Kidney (tissue), 14 donors: ENCODE data around the gene ESRRA. TPM values are rescaled to one million over a fixed set of nuclear protein-coding genes. Genes with fewer than 3 reads are reported as not detected.

Experiments
- DNase-seq, 5 donors: peaks; one replicate each; pipeline ENCODE4 v3.0.0-alpha.2; 2013 to 2020
- FAIRE-seq: peaks from 2 replicates; lab custom pipeline; 2012; peaks lifted over from hg19 to GRCh38; lab: Jason Lieb, UNC
- H3K27ac ChIP-seq, 2 donors: one replicate each; pipeline ENCODE4 v1.7.0; 2013; ENCODE audit warnings: low read depth in 2 of 2, low read length in 2 of 2, inconsistent platforms in 1 of 2
- H3K27me3 ChIP-seq: one replicate; pipeline ENCODE4 v1.7.1; 2013; ENCODE audit warnings: low read length, inconsistent platforms; ENCODE audit not compliant: control insufficient read depth, insufficient read depth
- H3K36me3 ChIP-seq, 3 donors: one replicate each; pipeline versions ENCODE4 v1.7.0 to v1.7.1; 2013; ENCODE audit warnings: low read length in 3 of 3, control low read depth in 1 of 3, inconsistent platforms in 1 of 3; ENCODE audit not compliant: insufficient read depth in 3 of 3, control insufficient read depth in 2 of 3
- H3K4me1 ChIP-seq, 3 donors: one replicate each; pipeline versions ENCODE4 v1.7.0 to v1.7.1; 2013; ENCODE audit warnings: low read length in 3 of 3, inconsistent platforms in 1 of 3, low read depth in 1 of 3; ENCODE audit not compliant: control insufficient read depth in 2 of 3, insufficient read depth in 2 of 3
- H3K4me3 ChIP-seq, 3 donors: one replicate each; pipeline versions ENCODE4 v1.7.0 to v1.8.1; 2013; ENCODE audit warnings: low read length in 3 of 3, control low read depth in 1 of 3, inconsistent platforms in 1 of 3
- H3K9ac ChIP-seq, 3 donors: one replicate each; pipeline versions ENCODE4 v1.7.0 to v1.7.1; 2013; ENCODE audit warnings: low read length in 3 of 3, control low read depth in 1 of 3, inconsistent platforms in 1 of 3
- H3K9me3 ChIP-seq, 3 donors: one replicate each; pipeline versions ENCODE4 v1.7.0 to v1.7.1; 2013; ENCODE audit warnings: low read length in 3 of 3, control low read depth in 1 of 3, inconsistent platforms in 1 of 3; ENCODE audit not compliant: control insufficient read depth in 2 of 3, insufficient read depth in 1 of 3
- intact Hi-C: fragments of 100-400 bp; cut with DNase I; formaldehyde crosslinking; loops from one replicate; pipeline ENCODE4 v1.11.1; 2022
- polyA plus RNA-seq: library from polyadenylated mRNA; stranded (reverse); fragments of 350-450 nt; fragmentation: Illumina TruSeq; extraction: RNeasy Lipid Tissue Mini Kit (QIAGEN cat#74804); gene quantifications from one replicate; pipeline ENCODE4 v1.2.3, GENCODE V29; 2014; ENCODE audit warnings: low read depth, low replicate concordance; ENCODE audit not compliant: insufficient read depth
- total RNA-seq: library from RNA; stranded (reverse); fragmentation: NEBNext Ultra II Directional; extraction: Animal tissue kit (Norgen Biotek cat#: 25700); gene quantifications from one replicate; pipeline ENCODE4 v1.2.1, GENCODE V29; 2021
- TF ChIP-seq, protein P1 (sequence below): IDR thresholded peaks from 3 replicates; pipeline ENCODE4 v1.5.1; 2012; ENCODE audit warnings: mild to moderate bottlenecking, moderate library complexity, borderline replicate concordance; ENCODE audit not compliant: insufficient read depth; ENCODE audit errors: extremely low read depth
- donor health status: control.
- donor health status: control.
- donor health status: control.
- donor health status: control.
- donor health status: control.
- donor health status: DM: yes; HTN: yes; CAD: no.
- donor health status: Normal renal cell carcinoma (clear cell type).

The ESRRA gene
- total and polyA plus RNA-seq, 2 donors from 2014 or later, result 59.7 to 117 TPM

DNA sequence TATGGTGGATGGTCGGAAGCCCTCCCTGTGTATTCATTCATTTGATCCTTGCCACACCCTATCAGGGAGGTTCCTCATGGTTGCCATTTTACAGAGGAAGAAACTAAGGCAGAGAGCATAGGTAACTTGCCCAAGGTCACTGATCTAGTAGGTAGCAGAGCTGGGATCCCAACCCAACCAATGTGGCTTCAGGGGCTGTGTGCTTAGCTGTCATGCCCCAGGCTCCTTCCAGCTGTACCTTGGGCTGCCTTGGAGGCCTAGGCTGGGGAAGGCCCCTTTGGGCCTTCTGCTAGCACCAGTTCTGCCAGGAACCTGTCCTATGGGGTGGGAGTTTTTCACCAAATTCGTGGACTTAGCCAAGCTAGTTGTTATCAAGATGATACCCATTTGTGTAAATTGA, 29.5 kb upstream of the ESRRA start:
- Histone ChIP-seq H3K9ac (no peak overlapping the region), H3K27ac (no peak overlapping the region), H3K4me3 (no peak overlapping the region), H3K4me1 (peaks cover 0 to 4% (median 0%) of the 10 kb centered on the region in 3 donors), H3K36me3 (peaks cover 0 to 4% (median 2%) of the 10 kb centered on the region in 3 donors), H3K9me3 (no peaks in the 10 kb centered on the region), H3K27me3 (no peaks in the 10 kb centered on the region)
- intact Hi-C loops, result no loop called here
- DNase-seq, result no peak
- no peak for FAIRE-seq
- TF ChIP-seq, protein P1, sequence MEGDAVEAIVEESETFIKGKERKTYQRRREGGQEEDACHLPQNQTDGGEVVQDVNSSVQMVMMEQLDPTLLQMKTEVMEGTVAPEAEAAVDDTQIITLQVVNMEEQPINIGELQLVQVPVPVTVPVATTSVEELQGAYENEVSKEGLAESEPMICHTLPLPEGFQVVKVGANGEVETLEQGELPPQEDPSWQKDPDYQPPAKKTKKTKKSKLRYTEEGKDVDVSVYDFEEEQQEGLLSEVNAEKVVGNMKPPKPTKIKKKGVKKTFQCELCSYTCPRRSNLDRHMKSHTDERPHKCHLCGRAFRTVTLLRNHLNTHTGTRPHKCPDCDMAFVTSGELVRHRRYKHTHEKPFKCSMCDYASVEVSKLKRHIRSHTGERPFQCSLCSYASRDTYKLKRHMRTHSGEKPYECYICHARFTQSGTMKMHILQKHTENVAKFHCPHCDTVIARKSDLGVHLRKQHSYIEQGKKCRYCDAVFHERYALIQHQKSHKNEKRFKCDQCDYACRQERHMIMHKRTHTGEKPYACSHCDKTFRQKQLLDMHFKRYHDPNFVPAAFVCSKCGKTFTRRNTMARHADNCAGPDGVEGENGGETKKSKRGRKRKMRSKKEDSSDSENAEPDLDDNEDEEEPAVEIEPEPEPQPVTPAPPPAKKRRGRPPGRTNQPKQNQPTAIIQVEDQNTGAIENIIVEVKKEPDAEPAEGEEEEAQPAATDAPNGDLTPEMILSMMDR, result no peak

DNA sequence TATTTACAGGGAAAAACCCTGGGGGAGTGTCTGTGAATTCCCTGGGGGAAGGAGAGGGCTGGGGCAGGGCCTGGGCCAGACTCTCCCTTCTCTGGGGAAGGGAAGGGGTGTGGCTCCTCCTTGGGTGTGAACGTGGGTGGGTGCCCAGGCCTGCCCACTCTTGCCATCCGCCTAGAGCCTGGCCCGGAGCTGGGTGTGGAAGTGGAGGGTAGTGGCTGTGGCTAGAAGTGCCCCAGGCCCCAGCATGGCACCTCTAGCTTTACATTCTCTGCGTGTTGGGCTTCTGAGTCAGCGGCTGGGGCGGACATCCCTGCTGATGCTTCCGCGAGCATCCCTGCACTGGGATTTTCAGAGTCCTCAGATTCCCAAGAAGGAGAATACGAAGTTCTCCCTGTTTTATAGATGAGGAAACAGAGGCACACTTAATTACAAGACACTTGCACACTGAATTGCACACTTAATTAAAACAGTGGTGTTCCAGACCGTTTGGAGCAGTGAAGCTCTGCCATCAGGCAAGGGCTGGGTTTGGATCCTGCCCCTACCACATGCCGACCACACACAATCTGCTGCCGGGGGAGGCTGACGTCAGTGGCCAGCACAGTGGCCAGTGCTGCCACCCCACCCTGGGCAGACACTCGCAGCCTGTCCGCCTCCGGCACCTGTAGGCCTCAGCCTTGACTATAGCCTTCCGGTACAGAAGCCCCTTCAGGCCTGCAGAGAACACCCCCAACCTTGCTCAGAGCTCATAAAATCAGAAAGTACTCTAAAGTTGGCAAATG, 28.5 kb upstream of the ESRRA start:
- Histone ChIP-seq H3K4me1 (peaks cover 0 to 2% (median 0%) of the 10 kb centered on the region in 3 donors), H3K9ac (no peak overlapping the region), H3K27me3 (no peaks in the 10 kb centered on the region), H3K9me3 (no peaks in the 10 kb centered on the region), H3K4me3 (no peak overlapping the region), H3K27ac (no peak overlapping the region), H3K36me3 (peaks cover 0 to 4% (median 2%) of the 10 kb centered on the region in 3 donors)
- DNase-seq (no peak), FAIRE-seq (no peak)
- TF ChIP-seq, protein P1, result no peak
- intact Hi-C loops, result no loop called here

DNA sequence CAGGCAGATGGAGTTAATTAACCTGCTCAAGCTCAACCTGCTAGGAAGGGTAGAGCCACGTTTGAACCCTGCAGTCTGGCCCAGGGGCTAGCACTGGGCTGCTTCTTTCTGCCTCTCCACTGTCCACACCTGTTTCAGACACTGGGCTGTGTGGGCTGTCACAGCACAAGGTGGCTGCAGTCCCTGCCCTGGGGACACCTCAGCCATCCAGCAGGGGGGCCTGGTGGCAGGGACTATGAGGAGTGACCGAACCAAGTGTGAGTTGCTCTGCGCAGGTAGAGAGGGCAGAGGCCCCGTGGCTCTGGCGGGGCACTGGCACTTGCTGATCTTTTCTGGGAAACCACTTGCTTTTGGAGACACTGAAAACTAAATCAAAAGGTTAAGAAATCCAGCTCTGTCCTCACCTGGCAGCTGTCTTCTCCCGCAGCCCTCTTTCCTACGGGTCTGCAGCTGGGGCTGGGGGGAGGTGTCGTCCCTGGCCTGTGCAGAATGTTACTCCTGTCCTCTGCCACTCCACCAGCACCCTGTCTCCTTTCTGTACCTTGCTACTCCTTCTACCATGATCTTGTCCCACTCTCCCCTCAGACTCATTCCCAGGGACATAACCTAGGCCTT, 26.6 kb upstream of the ESRRA start:
- DNase-seq (peak in 1 of 5 donors; percentile 60), FAIRE-seq (no peak)
- TF ChIP-seq, protein P1, result no peak
- Histone ChIP-seq H3K27me3 (no peaks in the 10 kb centered on the region), H3K36me3 (peaks cover 0 to 4% (median 0%) of the 10 kb centered on the region in 3 donors), H3K9ac (no peak overlapping the region), H3K9me3 (no peaks in the 10 kb centered on the region), H3K4me1 (peaks cover 0 to 5% (median 4%) of the 10 kb centered on the region in 3 donors), H3K4me3 (no peak overlapping the region), H3K27ac (no peak overlapping the region)
- intact Hi-C loops, result no loop called here
